Stimulated activated CD4-positive, alpha-beta T cell treated with anti-CD3 and anti-CD28 coated beads, Interleukin-12 subunit alpha, Interleukin-12 subunit beta, amount 100 ng/mL, for 4 hours (primary cell): ENCODE results near the gene PHACTR2.

Experiments
- DNase-seq: peaks from one replicate; pipeline ENCODE4 v3.0.0-alpha.2; 2020

Gene PHACTR2

GRCh38 chr6:143743301-143744166 is 65.8 kb downstream of the PHACTR2 start:
- DNase-seq: no peak

DNA sequence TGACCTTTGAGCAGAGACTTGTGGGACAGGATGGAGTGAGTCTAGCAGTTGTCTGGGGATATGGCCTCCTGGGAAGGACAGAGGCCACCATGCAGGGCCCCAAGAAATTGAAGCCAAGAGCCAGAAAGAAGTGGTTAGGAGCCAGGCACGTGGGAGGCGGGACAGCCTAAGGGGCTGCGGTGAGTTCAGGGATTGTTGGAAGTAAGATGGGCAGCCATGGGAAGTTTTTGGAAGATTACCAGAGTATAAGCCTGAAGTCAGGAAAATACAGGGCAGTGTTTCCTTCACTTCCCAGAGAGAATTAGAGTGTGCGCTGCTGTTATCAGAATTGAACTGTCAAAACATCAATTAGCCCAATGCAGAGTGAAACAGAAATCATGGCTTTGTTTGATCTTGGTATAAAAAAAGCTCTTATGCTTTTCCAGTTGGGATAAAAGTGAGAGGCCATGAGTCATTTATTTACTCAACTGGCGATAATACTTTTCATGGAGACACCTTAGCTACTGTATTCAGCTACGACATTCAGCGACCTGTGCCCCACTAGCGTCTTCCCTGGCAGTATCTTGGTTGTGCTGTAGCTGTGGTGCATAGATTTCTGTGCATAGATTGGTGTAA is 66.9 kb downstream of the PHACTR2 start:
- DNase-seq: no peak

GRCh38 chr6:143745166-143746133 is 67.7 kb downstream of the PHACTR2 start:
- no peak for DNase-seq

GRCh38 chr6:143746202-143747119 is 68.7 kb downstream of the PHACTR2 start:
- no peak for DNase-seq

DNA sequence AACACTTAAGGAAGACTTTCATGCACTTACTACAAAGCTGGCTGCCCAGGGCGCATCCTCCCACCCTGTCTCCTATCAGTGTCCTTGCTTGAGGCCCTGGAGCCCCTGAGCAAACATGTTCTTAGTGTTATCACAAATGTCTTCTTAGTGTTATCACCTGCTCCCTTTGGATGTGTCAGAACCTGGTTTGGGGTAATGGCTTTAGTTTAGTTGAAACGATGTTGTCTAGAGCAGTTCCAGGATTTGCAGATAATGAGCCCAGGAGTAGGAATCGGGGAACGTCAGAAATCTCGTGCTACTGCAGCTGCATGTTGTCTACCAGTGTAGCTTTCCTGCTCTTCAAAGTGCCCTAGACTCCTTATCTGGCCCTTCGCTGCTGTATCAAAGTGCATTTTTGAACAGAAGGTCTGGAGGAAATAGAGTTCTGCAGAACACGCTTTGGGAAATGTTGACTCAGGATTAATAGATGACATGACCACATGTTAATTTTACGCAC is 69.6 kb downstream of the PHACTR2 start:
- no peak for DNase-seq

- DNase-seq: no peak
Measured at GRCh38 chr6:143749891-143750290, 72.1 kb downstream of the PHACTR2 start.

DNA sequence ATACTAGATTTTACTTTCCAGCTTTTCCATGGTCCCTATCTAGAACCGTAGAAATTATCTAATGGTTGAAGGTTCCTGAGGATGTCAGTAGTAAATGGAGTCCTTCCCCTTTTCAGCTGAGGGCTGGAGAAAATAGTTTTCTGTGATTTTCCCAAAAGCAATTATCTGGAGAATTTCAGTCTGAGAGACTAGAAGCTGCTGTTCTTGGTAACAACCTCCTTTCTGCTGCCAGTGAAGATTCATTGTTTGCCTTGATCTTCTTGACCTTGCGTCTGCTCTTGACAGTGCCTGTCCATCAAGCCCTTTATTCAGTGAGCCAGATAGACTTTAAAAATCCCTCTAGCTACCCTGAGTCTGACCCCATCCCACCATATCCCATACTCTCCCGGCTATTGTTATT is 73.1 kb downstream of the PHACTR2 start:
- DNase-seq: no peak

DNA sequence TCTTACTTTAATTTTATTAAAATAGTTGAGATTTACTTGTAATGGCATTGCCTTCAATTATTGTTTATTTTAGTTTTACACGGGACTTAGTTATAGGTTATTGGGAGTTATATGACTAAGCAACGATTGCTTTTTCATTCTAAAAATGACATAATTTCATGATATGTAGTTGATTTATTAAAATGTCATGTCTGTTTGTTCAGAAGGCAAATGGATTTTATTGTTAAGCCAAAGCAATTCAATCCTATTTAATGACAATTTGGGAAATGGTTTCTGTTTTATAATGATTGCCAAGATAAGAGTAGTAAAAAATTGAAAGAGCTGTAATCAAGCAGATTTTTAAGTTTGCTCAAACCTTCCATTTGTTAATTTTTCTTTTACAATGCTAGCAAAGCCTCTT is 74.7 kb downstream of the PHACTR2 start:
- no peak for DNase-seq

GRCh38 chr6:143753678-143754077 is 75.9 kb downstream of the PHACTR2 start:
- no peak for DNase-seq

GRCh38 chr6:143754204-143754603 is 76.4 kb downstream of the PHACTR2 start:
- no peak for DNase-seq

DNA sequence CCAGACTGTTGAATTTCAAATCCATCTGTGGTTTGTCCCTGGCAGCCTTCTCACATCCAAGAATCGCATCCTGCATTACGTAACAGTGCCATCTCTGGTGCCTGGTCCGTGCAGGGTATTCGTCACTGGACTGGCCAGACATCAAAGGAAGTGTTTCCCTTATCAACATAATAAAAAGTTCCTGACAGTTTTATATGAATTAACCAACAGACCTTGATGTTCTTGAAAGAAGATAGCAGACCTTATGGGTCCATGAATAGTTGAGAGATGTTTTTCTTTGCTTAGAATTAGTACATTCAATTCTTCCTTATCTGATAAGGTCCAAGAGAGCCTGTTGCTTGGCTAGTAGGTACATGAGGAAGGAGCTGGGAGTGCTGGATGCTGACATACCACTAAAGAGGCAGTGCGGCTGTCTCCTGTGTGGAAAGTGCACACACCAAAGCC is 77.6 kb downstream of the PHACTR2 start:
- DNase-seq: no peak

DNA sequence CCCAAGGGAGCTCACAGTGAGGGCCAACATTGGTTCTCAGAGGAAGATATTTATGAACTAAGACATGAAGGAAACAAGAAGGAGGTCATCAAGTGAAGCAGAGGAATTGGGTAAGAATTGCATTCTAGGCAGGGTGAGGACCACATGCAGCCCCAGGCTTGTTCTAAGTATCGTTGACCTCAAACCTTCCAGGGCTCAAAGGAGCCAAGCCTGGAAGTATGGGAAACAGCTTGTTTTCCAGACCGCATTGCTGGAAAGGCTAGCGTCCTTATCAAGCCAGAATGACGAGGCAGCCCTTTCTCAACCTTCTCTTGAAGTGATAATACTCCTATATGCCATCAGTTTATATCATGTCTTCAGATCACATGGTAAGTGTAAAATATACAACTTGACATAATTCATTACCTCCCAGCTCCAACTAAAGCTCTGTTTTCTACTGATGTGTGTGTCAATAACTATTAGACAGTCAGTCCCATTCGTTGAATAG is 79.6 kb downstream of the PHACTR2 start:
- no peak for DNase-seq

GRCh38 chr6:143758551-143758950 is 80.8 kb downstream of the PHACTR2 start:
- no peak for DNase-seq

DNA sequence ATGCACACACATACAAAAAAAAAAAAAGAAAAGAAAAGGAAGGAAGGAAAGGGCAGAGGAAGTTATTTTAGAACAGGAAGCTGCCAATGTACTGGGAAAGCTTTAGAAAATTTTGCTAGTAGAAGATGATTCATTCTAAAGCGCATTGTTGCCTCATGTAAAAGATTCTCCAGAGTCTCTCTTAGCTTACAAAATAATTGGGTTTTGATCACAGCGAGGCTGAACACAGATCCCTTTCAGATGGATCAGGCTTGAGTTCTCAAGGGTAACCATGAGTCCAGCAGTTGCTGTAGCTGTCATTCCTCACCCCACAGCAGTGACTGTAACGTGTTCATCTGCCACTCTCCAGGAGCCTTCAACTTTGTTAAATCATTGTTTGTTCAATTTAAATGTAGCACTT is 81.9 kb downstream of the PHACTR2 start:
- DNase-seq: no peak

DNA sequence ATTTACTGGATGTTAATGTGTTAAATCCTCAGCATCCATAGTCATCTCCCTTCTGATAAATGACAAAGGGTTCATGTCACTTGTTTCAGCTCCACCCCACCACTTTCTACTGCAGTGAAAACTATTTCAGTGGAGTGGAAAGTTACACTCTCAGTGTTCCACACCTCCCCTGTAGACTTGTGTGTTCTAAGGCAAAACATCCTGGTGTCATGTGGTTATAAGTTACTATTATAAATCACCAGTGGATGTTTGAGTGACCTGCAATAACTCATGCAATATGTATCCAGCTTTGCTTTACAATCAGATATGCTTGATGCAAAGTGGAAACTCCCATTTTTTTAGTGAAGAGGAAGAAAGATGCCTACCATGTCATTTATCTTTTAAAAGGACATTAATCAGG is 83.3 kb downstream of the PHACTR2 start:
- no peak for DNase-seq

GRCh38 chr6:143762126-143762525 is 84.4 kb downstream of the PHACTR2 start:
- DNase-seq: no peak

DNA sequence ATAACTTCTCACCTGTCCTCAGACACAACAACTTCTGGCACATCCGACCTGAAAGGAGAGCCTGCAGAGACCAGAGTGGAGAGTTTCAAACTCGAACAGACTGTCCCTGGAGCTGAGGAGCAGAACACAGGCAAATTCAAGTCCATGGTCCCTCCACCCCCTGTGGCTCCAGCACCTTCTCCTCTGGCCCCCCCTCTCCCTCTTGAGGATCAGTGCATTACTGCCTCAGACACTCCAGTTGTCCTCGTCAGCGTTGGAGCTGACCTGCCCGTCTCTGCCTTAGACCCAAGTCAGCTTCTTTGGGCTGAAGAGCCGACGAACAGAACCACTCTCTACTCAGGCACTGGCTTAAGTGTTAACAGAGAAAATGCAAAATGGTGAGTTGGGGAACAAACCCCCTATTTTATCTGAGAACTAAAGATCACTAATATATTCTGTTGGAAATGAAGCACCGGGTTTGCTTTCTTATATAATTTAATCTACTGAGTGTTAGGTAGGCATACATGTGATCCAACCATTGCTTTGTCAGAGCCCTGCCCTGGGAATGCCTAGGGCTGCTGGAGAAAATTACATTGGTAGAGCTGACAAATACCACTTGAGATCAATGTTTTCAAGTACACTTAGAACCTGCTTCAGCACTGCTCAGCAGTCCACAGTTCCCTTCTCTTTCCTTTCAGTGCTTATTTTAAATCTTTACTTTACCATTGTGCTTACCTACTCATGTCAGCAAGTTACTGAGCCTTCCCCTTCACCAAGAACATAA is 87.8 kb downstream of the PHACTR2 start:
- no peak for DNase-seq

GRCh38 chr6:143766185-143766553 is 88.4 kb downstream of the PHACTR2 start:
- no peak for DNase-seq

GRCh38 chr6:143767433-143767832 is 89.7 kb downstream of the PHACTR2 start:
- no peak for DNase-seq

DNA sequence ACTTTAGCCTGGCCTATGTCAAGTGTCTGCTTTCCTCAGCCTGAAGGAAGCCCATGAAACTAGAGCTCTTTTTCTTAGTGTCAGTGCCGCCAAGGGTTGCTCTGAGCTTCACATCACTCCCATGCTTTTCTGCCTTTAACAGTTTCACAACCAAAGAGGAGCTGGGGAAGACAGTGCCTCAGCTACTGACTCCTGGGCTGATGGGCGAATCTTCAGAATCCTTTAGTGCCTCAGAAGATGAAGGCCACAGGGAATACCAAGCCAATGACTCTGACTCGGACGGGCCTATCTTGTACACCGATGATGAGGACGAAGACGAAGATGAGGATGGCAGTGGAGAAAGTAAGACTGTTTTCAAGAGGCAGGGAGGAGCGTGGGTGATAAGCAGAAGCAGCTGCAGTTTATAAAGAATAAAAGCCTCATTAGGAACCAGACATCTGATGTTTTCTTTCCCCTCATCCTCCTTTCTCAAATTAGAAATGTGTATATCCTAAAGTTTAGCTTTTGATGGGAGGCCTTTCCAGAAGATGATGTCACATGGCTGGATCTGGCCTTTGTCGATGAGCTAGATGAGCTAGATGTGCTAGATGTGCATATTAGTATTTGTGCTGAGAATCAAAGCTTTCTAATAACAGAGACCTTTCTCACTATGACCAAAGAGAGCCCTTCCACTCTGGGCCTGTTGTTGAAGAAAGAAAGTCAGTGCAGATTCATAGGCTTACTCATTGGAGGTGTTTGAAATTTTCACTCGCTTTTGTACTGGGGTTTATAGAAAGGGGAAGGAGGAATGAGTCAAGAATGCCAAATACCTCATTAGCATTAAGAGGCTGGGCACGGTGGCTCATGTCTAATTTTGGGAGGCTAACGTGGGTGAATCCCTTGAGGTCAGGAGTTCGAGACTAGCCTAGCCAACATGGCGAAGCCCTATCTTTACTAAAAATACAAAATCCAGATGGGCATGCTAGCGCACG is 94.6 kb downstream of the PHACTR2 start:
- DNase-seq: no peak
